Measurements from ENCODE around the gene ANXA8L1.
"Not testable (repeated sequence)": the region's sequence is repeated elsewhere in the genome, so short reads cannot be mapped to it uniquely, and the experiment has no call there.

ANXA8L1 gene

DNA sequence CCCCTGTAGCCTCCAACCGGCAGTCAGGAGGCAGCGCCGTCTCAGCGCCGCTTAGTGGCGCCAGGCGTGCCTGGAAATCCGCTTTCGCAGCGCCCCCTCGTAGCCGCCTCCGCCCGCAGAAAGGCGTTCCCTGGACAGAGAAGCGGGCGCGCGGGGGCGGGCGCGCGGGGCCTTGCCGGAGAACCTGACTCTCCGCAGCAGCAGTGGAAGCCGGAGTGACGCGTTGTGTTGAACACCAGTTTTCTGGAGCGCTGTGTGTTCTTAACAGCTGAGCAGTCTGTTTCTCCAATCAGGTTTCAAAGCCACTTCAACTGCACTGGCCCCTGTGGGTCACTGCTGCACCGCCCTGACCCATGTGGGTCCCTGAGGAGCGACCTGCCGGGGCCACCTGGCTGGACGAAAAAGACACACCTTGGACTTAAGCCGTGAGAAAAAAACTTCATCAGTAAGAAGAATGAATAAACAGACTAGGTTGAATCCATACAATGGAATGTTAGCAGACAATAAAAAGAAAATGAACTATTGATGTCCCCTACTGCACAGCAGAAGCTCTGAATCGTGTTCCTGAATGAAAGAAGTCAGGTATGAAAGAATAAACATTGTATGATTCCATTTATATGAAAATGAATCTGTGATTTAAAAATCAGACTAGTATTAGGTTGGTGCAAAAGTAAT is 22.8 kb downstream of the ANXA8L1 start:
- not testable (repeated sequence) for DNase-seq

DNA sequence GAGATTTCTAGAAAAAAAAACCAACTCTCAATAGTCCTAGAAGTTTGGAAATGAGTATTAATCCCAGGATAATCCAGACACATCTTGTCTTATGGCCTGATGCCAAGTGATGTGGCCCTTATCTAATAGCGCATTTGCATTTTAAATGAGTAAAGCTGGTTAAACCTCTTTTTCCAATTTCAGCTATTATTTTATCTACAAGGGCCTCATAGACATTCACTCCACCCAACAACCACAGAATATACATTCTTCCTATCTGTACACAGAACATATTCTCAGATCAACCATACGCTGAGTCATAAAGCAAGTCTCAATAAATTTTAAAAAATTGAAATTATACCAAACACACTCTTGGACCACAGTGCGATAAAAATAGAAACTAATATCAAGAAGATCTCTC is 34.0 kb downstream of the ANXA8L1 start:
- DNase-seq = not testable (repeated sequence)

DNA sequence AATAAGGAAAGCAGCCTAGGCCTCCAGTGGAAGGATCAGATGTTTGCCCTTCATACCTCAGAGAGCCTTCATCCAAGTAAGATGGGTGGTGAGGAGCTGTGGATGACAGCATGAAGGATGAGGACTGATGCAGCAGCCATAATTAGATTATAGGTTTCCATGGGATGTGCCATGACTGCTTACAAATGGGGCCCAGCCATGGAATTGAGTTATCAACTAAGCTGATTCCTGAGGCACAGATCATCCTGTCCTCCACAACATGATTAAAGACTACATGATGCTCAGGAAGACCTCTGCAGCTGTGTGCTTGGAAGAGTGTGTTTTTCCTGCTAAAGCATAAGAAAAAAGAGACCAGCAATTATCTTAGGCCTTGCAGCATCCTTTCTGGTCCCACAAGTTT is 35.5 kb downstream of the ANXA8L1 start:
- DNase-seq = not testable (repeated sequence)

DNA sequence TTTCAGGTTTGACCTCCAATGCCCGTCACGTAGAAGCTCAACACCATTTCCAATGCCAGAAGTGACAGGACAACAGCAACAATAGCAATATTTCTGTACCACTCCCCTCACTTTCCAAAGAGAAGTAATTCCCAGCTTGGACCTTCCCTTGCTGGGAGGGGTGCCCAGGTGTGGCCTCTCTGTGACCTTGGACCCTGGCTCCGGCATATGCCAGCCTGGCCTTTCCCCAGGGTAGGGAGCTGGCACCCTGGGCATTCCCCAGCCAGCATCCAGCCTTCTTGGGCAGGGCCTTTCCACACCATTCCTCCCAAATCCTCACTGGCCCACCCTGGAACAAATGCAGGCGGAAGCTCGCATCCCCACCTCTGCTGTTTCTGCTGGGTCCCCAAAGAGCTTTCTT is 37.1 kb downstream of the ANXA8L1 start:
- not testable (repeated sequence) for DNase-seq

DNA sequence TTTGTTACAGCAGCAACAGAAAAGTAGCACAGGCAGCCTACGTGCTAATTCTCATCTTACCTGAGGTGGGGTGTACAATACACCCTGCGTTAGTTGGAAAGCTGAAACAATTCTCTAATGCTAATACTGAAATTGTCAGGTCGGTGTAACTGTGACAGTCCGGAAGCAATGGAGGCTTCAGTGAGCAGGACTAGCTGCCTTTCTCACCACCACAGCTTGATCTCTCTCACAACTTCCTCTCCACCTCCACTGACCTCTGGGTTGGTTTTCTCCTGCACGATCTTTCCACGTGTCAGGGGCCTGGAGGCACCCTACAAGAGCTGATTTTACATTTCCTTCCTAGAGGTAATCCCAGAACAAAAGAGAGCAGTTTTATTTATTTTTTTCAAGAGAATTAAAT is 39.7 kb downstream of the ANXA8L1 start:
- not testable (repeated sequence) for DNase-seq

DNA sequence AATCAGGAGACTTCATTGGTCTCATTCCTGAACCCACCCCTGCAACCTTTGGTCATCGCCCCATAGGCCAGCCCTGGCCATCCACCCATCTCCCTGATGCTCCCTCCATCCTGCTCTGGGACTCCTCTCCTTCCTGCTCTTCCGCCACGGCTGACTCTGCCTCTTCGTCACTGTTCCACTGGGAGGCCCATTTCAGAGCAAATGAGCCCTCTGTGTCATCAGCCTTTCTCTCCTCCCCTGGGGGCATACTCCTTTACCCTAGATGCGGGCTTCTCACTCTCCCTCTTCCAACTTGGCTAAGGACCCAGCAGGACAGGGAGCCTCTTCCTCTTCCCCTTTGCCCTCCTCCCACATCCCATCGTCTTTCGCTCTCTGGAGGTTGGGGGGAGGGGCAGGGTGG is 42.7 kb downstream of the ANXA8L1 start:
- DNase-seq = not testable (repeated sequence)

DNA sequence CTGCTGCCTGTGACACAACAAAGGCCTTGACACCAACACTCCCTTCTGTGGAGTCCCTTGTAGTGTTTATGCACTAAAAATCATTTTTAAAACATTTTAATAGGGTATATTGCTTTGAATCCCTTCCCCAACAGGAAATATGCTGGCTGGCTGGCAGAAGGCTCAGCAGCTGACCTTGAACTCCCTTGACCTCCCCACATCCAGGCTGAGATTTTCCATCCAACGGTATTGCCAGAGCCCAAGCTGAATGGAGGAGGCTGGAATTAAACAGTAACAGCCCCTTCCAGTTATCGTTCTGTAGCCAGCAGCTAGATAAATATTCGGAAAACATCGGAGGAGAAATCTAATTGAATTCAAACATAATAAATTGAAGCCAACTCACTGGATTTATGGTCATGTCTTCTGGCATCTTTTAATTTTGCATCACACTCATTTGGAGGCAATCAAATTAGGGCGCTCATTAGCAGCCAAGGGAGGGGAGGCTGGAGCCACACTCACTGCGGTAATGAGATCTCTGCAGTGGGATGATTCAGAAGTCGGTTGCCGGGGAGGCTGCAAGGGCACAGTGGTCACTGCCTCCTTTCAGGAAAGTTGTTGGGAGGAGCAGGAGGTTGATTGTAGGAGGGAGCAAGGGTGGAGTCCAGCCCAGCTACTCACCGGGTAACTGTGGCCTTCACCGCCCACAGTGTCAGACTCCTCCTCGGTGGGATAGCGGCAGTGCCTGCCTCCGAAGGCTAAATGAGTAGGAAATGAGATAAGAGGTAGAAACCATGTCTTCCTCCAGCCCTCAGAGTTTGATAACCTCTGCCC is 44.2 kb downstream of the ANXA8L1 start:
- not testable (repeated sequence) for DNase-seq

DNA sequence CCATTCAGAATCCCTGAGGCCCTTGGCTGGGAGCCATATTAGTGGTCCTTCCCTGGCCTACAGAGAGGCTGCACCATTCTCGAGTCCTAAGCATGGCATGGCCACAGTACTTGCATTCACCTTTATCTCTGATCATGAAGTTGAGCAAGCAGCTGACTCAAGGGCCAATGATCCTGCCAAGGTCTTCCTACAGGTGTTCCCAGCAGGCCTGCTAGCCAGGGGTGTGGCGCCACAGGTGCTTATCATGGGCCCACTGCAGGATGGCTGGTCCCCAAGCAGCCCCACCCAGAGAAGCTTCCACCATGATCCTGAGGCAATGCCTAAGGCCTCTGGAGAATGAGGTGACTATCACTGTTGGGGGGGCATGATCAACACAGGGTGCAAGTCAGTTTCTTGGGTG is 48.0 kb downstream of the ANXA8L1 start:
- DNase-seq = not testable (repeated sequence)

DNA sequence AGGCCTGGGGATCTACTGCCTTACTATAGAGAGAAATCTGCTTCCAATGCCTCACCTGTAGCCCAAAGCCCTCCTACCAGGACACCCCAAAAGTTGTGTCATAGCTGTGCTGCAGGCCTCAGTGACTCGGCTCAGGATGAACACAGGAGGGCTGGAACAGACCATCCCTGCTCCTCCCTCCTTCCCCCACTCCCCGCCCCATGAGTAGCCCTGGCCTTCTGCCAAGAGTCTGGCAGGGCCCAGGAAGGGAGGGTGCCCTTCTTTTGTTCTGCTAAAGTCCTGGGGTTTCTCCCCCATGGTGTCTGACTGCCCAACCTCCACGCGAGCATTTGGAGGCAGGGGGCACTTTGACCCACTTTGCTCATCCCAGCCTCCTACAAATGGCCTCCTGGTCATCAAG is 65.4 kb downstream of the ANXA8L1 start:
- not testable (repeated sequence) for DNase-seq
